C4-2B (cell line): ENCODE data around the gene MUC21.

ENCODE experiments used
- CTCF ChIP-seq: fragments of 450-650 bp; conservative IDR thresholded peaks from 2 replicates; pipeline ENCODE4 v1.5.1; 2017; ENCODE audit warnings: mild to moderate bottlenecking
- ZFX ChIP-seq: fragments of 450-650 bp; IDR thresholded peaks from 2 replicates; pipeline ENCODE4 v1.6.1; 2017

GRCh38 chr6:31009731-31010130 lies 26.2 kb downstream of the MUC21 start:
- no peak for TF ChIP-seq CTCF
- TF ChIP-seq ZFX, result no peak
